Endothelial cell of hepatic sinusoid (primary cell): ENCODE results near the gene SLC43A1.

Source experiments
- in situ Hi-C: cut with HindIII; loops from 2 replicates; pipeline ENCODE4 v1.10.0; 2017; ENCODE audit warnings: low sequenced_read_pairs

The SLC43A1 gene

DNA sequence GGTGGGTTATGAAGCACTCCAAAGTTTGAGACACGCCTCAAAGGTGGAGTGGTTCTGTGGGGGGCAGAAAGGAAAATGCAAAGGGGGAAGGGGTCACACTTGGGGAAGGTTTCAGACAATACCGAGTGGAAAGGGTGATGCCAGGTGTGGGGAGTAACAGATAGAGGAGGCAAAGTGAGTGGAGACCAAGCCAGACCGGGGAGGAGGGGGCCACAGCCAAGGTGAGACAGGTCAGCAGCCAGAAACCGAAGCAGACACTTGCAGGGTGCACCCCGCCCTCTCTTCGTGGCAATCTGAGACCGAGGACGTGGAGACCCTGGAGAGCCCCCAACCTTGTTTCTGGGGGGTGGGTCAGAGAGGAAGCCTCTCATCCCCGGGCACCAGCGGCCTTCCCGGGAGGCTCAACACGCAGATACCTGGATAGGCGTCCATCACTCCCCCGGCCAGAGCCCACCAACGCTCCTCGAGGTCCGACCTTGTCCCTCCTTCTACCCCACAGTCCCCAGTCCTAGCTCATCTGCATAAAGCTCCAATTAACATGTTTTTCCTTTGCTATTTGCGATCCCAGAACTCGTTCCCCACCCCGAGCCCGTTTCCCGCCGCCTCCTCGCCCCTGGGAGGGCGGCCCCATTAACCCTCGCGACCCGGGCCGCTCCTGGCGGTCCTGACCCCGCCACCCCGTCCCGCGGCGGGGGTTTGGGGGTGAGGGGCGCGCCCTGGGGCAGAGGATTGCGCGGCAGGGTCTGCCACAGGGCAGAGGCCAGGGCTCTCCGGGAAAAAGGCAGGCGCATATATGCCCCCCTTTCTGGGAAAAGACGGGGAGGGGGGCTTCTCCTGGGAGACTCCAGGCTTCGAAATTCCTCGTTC, 33.4 kb downstream of the SLC43A1 start:
- in situ Hi-C loops, result loop anchor here (5.0 kb wide), 2 partner anchors 50 to 75 kb away; no protein-coding TSS in a partner anchor

- in situ Hi-C loops, result loop anchor here (5.0 kb wide), 2 partner anchors 49 to 76 kb away; no protein-coding TSS in a partner anchor
These were observed 34.2 kb downstream of the SLC43A1 start for GRCh38 chr11:57481315-57481714.

- in situ Hi-C loops, result loop anchor here (5.0 kb wide), 2 partner anchors 48 to 77 kb away; no protein-coding TSS in a partner anchor
These were observed 34.9 kb downstream of the SLC43A1 start for GRCh38 chr11:57480409-57481137.

- in situ Hi-C loops, result loop anchor here (5.0 kb wide), 2 partner anchors 48 to 77 kb away; no protein-coding TSS in a partner anchor
These were observed 35.6 kb downstream of the SLC43A1 start for GRCh38 chr11:57479911-57480310.

DNA sequence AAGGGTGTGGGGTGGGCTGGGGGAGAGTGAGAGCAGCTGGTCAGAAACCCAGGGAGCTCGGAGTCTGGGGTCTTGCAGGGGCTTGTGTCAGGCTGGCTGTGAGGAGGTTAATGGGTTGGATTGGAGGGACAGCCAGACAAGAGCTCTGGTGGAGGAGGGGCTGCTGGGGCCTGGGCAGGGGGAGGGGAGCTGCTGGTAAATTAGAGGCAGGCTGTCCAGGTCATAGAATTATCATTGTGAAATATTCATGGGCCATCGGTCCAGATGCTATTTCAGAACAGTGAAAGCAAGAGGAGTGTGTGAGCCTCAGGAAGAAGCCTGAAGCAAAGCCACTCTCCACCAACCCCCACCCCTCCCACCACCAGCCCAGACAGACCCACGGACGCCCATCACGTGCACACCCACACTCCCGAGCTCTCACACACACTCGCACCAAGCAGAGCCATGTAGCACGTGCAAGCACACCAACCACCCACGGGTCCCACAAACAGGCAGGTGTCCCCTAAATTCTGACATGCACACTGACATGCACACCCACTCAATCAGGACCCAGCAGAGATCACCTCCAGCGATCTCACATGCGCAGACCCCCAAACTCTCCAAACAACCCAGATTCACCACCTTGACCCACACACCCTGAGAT, 36.4 kb downstream of the SLC43A1 start:
- in situ Hi-C loops, result no loop called here

GRCh38 chr11:57477507-57478189, 37.9 kb downstream of the SLC43A1 start:
- in situ Hi-C loops, result no loop called here

DNA sequence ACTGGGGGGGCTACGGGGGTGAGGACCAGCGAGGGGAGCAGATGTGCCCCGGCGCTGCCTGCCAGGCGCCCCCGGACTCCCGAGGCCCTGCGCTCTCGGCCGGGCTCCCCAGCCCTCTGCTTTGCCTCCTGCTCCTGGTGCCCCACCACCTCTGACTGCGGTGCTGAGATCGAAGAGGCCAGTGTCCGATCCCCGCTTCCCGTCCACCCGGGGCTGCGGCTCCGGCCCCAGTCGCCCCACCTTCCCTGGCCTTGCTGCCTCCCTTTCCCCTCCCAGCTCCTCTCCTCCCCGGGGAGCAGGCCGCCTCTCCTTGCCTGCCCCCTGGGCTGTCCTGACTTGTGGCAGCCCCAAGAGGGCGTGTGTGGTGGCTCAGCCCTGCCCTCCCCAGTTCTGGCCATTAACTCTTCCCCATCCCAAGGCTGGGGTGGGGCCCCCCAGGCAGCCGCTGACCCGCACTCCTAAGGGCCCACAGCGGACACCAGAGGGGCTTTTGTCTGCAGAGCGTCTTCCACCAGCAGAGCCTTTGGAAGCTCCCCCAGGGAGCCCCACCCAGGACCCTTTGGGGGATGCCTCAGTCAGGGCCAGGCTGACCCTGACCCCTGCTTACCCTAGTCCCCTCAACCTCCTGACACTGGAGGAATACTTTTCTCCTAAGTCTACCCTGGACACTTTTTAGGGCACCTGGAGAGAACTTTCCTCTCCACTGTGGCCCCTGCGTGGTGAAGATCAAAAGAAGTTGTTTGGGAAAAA, 38.6 kb downstream of the SLC43A1 start:
- in situ Hi-C loops, result no loop called here

- in situ Hi-C loops, result no loop called here
These were observed 39.3 kb downstream of the SLC43A1 start for GRCh38 chr11:57476047-57476756.

DNA sequence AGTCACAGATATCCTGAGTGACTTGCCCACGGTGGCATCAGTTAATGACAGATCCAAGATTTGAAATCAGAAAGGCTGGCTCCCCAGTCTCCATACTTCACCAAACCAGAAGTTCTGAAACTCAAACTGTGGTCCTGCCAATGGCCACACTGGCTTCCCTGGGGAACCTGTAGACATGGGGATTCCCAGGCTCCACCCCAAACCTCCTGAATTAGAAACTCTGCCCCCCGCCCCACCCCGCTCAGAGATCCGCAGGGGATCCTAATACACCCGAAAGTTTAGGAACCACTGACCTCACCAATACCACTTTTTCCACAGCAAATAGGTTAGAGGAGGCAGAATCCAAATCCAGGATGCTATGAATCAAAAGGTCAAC, 39.8 kb downstream of the SLC43A1 start:
- in situ Hi-C loops, result no loop called here

DNA sequence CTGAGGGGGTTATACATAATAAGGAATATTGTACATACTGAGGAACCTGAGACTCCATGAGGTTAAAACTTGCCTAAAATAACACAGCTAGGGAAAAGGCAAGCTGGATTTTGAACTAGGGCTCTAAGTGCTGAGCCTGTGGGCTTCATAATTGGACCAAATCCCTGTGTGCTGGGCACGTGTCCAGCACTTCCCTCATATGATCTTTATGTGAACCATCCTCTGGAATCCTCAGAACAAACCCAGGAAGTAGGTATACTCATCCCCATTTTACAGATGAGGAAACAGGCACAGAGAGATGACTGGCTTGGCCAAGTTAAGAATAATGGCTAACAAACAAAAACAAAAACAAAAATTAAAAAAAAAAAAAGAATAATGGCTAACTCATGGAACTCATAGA, 40.3 kb downstream of the SLC43A1 start:
- in situ Hi-C loops, result no loop called here

GRCh38 chr11:57474803-57475115, 40.7 kb downstream of the SLC43A1 start:
- in situ Hi-C loops, result no loop called here

GRCh38 chr11:57474017-57474802, 41.3 kb downstream of the SLC43A1 start:
- in situ Hi-C loops, result no loop called here

DNA sequence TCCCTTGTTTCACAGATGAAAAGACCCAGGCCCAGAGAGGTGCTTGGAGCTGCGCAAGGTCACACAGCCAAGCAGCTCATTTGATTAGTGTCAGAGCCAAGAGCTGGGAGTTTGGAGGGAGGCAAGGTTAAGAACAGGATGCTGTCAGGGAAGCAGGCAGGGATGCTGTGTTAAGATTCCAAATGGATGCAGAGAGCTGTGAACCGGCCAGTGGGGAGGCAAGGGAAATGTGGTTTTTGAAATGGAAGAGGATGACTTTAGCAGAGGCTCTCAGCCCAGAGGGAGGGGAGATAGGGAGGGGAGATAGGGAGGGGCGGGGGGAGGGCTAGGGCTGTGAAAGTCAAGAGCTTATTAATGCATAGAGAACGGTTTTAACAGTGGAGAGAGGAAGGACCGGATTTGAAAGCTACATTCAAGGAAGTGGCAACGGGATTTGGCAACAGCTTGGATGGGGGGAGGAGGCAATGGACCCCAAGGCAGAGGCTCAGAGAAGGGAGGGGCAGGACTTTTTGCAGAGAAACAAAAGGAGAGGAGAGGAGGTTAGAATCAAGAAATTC, 42.1 kb downstream of the SLC43A1 start:
- in situ Hi-C loops, result no loop called here

DNA sequence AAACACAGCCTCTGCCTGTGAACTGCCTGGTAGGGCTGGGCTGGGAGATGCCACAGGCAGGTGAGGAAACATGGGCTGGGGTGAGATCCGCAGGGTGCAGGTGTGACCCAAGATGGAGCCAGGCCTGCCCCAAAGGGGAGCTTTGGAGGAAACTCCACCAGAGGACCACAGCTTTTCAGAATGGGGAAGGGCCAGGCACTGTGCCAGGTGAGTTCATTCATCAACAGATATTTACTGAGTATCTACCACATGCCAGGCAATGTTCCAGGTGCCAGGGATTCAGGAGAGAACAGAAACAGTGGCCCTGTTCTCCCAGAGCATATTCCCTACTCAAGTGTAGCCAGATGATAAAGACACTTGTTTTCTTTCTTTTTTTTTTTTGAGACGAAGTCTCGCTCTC, 44.0 kb downstream of the SLC43A1 start:
- in situ Hi-C loops, result no loop called here

DNA sequence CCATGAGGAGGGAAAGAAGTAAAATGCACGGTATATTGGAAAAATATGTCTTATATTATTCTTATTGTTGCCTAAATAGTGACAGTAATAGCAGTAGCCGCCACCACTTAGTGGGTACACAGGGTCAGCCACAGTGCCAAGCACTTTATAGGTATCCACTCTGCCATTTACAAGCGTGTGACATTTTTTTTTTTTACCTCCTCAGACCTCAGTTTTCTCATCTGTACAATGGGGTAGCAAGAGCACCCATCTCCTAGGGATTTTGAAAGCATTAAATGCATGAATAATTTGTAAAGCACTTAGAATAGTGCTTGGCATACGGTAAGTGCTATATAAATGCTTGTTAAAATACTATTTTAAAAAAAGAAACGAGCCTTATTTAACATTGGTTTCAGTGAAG, 46.2 kb downstream of the SLC43A1 start:
- in situ Hi-C loops, result no loop called here

GRCh38 chr11:57468276-57468675, 47.2 kb downstream of the SLC43A1 start:
- in situ Hi-C loops, result no loop called here

DNA sequence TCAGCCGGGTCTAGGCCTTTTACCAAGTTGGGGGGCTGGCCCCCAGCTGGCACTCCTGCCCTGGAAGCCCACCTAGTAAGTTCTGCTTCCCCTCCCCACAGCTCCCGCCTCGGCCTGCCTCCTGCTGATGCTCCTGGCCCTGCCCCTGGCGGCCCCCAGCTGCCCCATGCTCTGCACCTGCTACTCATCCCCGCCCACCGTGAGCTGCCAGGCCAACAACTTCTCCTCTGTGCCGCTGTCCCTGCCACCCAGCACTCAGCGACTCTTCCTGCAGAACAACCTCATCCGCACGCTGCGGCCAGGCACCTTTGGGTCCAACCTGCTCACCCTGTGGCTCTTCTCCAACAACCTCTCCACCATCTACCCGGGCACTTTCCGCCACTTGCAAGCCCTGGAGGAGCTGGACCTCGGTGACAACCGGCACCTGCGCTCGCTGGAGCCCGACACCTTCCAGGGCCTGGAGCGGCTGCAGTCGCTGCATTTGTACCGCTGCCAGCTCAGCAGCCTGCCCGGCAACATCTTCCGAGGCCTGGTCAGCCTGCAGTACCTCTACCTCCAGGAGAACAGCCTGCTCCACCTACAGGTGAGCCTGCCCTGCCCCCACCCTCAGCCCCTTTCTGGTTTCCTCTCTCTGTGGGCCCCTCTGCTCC, 47.9 kb downstream of the SLC43A1 start:
- in situ Hi-C loops, result no loop called here

- in situ Hi-C loops, result no loop called here
These were observed 48.8 kb downstream of the SLC43A1 start for GRCh38 chr11:57466680-57467079.
